NCI-H2029 treated with DMSO at 0.1 percent for 48 hours (cell line): Measurements from ENCODE around the gene ZNF516.

Experiments
- DNase-seq: peaks from one replicate; lab custom pipeline; 2025; lab: John Stamatoyannopoulos, UW

ZNF516 gene

DNA sequence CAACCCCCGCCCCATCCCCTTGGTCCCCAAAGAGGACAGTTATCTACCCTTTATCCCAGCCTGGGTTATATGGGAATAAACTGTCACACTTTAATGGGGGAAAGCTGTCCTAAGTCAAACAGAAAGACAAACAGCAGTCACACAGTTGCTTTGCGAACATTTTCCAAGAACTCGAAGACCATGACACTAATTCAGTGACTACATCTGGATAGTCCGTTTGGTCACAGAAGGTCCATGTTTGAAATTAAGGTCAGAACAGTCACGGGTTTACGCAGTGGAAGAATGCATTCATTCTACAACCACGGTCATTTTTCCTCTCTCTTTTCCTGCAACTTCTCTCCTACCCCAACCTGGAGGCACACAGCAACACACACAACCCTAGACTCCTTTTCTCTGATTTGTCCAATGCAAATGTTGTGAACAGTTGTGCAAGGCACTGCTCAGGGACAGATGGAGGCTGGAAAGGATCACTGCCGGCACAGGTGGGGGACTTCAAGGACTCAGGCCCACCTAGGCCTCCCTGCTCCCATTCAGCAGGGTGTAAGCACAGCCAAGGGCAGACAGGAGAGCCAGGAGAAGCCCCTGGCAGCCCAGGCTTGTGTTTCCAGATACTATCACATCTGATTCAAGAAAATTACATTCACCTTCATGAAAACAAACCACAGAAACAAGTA is 39.9 kb downstream of the ZNF516 start:
- DNase-seq, result no peak

DNA sequence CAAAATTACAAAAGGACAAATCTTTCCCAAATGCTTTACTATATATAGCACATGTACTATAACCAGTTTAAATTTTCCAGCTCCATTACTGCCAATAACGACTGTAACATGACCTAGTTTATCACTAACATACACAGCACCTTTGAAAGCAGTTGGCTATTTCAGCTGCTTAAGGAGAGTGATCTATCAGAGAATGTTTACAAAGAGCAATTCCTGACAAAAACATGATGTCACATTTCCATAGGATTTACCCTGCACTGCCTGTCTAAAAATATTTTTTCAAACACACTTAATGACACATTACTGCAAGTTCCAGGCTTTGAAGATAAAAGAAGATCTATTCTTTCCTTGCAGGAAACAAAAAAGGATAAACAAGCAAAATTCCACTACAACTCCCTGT is 40.6 kb downstream of the ZNF516 start:
- DNase-seq, result no peak

DNA sequence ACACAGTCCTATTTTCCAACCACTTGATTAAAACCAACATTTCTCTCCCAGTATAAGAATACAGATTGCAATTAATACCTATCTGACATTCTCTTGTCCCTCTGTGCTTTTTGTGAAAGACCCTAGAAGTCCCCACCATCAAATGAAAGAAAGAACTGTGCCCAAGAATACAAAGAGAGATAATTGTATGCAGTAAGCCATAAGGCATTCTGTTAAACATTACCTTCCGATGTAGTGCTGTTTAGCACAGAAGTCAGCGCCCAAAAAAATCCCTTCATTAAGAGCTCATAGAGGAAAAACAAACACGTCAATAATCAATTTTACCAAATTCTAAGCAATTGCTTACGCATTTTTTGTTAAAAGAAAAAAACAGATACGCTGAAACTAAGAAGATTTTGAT is 41.1 kb downstream of the ZNF516 start:
- no peak for DNase-seq

DNA sequence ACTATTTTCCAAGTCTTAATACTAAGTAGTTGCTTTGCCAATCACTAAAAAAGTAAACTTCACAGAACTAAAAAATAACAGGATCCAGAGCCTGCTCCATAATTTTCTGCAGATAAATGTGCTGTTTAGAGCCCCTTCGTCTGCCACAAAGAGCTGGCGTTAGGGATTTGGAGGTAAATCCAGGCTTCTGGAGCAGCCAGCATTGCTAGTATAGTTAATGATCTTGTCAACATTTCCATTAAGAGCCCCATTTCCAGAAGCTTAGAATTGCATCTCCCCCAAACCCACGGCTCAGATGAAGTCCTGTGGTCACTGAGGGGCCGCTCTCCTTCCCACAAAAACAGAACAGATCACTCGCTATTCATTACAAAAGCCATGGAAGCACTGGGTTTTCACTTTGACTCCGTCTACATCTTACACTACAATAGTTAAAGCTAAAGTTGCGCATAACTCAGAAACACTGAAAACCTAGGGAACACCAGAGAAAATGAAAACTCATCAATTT is 41.9 kb downstream of the ZNF516 start:
- no peak for DNase-seq

DNA sequence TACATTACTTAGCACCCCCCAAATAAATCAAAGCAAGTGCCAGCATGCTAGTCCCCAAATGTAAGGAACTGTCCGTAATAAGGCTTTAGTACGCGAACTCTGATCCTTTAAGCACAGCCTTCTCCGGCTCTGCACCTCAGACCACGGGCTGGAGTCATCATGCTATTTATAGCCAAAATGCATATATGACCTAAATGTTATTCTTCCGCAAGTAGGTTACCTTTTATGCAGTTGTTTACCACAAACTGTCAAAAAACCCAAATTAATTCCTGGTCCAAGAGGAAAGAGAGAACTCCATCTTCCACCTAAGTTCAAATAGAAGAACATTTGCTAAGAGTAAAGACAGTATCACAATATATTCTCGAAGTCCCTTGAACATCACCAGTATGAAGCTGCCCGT is 42.7 kb downstream of the ZNF516 start:
- DNase-seq, result no peak

DNA sequence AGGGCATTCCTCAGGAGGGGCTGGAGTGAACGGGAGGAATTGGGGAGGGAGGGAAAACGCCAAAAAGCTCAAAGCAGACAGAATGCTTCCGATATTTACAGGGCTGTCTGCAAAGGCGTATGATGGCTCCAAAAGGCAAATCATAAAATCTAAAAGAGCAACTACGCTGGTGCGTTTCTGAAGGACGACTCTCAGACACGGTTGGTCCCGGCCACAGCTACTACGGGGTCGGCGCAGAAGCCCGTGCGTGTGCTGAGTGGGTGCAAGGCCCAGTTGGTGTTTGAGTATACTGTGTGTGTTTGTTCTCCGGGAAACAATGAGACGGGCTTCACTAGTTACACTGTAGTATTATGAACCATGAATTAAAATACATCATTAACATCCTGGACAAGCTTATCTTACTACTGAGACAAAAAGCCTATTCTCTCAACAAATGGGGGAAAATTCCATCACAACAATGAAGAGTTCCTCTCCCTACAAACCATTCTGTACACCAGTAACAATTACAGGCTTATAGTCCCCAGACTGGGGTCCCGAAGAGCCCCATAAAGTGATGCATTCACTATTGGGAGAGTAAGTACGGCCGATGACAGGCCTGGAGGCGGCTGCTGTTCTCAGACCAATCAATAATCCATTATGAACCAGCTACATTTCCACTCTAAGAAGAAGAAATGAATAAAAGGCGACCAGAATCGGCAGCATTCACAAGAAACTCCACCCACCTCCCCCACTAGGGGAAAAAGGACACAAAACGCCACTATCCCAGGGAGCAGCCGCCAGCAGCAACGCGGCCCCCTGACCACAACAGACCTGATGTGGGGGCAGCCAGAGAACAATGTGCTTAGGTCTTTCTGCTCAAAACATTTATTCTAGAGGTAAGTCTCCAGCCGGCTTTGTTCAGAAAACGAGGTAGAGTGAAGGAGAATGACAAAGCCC is 43.4 kb downstream of the ZNF516 start:
- peak; percentile 20 for DNase-seq

DNA sequence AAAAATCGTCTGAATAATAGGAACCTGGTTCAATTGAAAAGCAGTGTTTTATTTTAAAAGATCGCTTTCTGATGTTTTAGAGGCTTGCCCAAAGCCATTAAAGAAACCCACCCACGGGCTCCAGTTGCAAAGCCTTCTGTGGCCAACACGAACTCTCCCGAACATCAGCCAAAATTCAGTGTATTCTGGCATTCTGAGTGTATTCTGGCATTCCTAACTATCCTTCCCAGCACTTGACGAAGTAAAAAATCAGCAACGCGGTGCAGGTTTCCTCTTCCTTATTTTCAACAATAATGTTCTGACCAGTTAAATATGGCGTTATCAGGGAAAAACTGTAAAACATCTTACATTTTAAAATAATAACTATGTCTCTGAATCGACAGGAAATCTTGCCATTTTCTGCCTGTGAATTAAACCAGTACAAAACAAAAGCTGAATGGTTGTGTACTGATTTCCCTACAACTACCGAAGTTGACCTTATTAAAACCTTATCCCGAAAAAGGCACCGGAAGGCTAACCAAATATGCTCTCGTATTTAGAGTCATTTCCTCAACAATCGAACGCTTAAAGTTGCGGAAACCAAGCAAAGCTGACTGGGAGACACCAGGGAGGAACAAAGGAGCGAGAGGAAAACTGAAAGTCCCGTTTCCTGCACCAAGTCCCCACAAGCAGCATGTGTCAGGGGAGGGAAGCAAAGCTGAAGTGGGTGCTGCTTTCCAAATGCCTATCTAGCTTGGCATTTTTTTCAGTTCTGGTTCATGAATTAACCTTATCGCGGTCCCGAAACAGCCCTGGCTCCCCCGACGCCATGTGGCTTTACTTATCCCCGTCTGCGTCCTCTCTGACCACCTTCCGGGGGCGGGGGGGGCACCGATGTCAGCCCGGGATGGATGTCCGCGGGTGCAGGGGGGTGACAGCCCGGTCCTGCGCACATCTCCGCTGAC is 44.3 kb downstream of the ZNF516 start:
- peak; percentile 5 for DNase-seq

DNA sequence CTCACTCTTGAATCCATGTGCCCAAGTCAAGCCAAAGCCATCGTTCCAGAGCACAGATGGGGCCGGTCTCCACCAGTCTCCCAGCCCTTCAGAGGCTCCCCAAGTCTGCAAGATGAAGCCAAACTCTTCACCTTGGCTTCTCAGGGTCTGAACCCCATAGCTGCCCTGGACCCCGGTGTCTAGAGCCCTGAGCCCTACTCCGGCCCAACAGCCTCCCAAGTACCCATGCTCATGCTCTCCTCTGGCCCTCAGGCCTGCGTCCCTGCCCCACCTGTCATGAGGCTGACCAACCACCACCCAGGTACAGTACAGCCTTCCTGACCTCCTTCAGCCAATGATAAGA is 46.0 kb downstream of the ZNF516 start:
- DNase-seq, result no peak

DNA sequence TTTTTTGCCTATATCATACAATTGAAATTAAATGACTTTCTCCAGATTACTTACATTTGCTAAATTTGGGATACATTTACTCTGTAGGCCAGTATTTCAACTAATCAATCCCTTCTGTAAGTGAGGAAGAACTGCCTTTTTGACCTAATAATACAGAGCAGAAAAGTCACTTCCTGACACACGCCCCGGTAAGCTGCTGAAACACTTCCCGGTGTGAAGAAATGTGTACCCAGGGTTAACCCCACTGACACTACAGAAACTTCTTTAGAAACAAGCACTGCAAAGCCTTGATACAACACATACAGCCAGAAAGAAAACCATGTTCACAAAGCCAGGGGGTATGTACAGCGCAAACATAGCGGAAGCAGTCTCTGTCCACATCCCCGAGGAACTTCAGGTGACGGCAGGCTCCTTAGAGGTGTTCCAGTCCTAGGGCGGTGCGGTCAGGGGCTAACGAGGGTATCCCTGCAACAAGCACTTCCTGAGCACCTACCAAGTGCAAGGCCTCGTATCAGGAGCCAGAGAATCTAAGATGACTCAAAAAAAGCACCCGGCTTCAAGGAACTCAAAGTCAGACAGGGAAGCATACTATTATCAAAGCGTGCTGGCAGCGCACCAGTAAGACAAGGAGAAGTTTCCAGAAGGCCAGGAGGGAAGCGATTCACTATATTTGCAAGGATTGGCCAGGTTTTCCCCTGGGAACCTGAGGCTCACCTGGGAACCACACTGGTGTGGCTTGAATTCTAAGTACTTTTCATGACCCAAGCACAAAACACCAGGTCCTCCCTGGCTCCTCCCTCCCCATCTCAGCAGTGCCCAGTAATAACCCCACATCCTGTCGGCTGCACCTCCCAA is 46.6 kb downstream of the ZNF516 start:
- no peak for DNase-seq

DNA sequence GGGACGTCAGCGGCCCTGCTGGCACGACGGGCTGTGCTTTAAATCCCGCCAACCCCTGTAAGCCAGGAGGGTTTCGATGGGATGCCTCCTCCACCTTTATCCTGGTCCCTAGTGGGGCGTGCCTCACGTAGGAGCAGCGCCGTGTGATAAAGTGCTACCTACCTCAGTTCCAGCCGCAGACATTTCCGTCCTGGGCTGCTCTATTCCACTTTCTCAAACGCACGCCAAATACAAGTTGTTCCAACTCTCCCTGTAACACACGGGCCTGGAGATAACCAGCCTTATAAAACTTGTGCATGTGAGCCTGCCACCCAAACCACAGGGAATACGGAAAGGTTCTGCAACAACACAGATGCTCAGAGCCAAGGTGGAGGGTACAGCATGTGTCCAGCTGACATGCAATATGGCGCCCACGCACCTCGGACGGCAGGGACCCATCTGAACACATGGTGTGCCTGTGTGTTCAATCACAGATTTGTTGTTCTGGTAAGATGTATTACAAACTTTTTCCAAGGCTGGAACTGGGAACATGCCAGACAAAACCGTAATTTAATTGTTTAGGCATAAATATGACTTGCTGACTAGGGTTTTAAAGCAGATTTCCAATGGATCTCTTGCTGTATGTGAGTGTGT is 47.7 kb downstream of the ZNF516 start:
- DNase-seq, result no peak

DNA sequence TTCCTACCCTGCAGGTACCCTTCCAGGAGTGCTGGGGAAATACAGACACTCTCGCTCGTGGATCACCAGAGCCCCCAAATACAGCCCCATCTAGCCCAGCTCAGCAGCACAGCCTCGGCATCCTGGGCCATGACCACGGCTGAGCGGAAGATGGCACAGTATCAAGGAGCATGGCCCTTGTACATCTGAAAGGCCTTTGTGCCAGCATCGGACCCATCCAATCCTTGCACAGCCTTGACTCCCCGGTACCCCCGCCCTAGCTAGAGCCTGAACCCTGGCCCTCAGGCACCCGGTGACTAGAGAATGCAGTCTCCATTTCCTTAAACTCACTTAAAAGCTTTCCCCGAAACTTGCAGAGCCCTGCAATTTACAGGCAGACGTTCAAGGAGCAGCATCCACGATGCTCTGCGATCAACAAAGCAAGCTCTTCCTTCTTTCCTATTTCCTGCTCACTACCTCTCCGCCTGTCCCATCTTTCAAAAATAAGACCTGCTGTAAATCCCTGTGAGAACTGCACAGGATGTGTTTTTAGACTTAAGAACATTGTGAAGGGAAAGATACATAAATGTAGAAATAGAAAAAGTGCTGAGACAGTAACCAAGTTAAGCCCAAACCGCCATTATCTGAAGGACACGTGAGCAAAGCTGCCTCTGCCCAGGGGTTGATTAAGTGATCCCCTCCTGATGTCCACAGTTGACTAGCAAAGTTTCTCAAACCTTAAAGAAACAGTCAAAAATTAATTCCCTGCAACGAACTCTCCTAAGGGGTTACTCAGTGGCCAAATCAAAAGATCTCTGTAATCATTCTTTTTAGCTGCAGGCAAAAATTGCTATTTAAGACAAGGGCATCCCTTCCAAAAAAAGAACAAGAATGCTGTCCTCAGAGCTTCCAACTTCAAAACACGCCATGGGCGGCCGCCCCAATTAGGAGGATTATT is 48.5 kb downstream of the ZNF516 start:
- no peak for DNase-seq

DNA sequence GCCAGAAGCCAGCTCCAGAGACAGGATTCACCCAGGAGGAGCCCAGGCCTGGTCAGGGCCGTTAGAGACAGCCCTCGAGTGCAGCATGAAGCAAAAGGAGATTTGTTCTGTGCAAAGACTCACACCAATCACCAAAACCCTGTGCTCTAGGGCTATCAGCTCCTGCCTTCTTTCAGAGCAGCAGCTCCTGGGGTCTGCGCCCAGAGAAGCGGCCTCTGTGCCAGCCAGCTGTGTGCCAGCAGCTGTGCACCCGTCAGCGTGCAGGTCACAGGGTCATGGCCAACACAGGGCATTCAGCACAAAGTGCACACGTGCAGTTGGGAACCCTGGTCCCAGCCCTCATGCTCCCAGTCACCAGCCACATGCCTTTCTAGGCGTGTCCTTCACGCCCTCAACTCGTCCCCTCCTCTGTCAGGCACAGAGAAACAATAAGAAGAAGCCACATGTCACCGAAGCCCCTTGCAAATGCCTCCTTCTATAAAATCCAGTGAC is 49.3 kb downstream of the ZNF516 start:
- DNase-seq, result no peak

DNA sequence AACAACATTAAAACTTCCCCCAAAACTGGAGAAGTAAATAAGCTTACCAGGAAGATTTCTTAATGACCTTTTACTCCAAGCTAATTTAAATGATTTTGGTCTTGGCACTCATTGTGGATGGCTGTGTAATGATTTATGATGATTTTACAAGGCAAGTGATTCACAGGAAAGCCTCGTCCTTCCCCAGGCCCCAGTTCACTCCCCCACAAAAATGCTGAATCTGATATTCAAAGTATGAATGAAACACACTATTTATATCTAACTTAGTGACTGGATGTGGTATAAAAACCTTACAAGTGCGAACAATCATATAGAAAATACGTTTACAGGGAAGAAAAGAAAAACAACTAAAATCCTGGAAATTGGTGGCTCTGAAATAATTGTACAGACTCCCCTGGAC is 49.8 kb downstream of the ZNF516 start:
- DNase-seq, result no peak

DNA sequence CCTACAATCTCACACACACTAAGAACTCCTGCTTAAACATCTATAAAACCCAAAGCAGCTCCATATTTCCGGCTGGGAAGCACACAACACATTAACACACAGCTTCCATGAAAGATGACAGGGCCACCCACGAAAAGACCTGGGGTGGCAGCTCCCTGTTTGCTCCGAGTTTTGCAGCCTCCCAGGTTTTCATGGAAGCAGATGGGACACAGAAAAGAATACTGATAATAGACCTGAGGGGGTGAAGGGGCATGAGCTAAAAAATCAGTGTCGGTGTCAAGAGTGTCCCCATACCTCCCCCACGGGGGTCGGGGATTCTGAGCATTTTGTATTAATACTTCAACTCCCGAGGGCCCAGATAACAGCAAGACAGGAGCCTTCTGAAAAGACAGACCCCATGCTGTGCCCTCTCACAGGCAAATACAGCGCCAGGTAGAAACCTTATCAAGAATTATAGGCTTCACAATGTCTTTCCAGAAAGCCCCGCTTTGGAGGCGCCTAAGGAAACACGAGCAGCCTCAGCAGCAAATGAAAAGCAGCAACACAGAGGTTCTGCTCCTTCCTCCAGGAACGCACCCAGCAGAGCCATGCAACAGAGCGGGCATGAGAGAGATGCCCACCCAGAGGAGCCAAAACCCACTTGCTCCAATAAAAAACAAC is 50.5 kb downstream of the ZNF516 start:
- DNase-seq, result no peak

DNA sequence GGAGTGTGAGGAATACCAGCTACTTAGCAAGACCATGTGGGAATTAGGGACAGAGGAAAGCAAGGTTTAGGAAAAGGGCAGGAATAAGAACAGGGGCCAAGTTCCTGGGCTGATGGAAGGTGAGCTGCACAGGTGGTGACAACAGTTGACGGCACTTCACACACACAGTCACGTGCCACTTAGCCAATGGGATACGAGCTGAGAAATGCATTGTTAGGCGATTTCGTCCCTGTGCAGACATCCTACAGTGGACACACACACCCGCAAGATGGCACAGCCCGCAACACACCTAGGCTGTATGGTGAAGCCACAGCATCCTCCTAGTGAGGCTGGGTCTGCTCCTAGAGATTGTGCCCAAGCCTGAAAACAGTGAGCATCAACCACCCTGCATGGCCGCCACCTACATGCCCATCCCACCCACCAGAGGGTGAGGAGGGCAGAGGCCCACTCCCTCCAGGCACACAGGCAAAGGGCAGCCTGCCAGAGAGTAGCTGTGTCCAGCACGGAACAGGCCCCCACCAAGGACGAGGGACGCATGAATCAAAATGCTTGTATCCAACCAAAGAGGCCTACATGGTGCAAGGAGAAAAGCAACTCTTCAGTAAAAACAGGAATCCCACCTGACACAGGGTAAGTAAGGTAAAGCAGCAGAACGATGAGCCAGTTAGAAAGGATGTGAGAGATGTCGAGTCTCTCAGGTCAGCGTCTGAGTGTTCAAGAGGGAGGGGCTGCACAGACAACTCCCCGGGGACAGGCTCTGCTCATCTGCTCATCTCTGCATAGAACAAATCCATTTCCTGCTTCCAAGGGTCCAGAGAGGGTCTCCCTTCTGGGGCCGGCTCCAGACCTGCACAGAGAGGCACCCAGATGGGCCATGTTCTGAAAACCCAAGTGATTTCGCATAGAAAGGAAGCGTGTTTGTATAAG is 51.3 kb downstream of the ZNF516 start:
- no peak for DNase-seq

DNA sequence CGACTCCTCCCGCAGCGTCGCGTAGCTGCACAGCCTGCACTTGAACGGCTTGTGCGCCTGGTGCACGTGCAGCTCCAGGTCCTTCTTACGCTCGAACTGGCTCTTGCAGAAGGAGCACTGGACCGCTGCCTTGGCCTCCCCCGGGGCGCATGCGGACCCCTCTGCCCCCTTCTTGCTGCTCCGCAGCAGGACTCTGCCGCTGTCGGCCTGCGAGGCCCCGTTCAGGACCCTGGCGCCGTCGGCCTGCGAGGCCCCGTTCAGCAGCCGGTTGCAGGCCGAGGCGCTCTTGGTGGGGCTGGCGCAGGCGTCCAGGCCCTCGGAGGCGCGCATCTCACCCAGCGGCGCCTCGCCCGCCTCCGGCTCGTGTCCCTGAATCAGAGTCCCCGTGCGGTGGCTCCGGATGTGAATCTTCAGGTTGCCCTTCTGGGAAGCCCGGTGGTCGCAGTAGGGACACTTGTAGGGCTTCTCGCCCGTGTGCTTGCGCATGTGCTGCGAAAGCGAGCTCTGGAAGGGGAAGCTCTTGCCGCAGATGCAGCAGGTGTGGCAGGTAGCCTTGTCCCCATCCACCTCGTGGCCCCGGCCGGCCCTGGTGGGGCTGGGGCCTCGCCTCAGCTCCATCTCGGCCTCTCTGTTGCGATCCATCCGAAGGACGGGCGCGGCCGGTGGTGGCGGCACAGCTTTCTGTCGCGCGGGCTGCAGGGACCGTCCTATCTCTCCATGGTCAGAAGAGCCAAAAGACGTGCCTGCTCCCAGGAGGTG is 52.5 kb downstream of the ZNF516 start:
- DNase-seq, result no peak
